ENCODE results near the gene ANO2.

DNA sequence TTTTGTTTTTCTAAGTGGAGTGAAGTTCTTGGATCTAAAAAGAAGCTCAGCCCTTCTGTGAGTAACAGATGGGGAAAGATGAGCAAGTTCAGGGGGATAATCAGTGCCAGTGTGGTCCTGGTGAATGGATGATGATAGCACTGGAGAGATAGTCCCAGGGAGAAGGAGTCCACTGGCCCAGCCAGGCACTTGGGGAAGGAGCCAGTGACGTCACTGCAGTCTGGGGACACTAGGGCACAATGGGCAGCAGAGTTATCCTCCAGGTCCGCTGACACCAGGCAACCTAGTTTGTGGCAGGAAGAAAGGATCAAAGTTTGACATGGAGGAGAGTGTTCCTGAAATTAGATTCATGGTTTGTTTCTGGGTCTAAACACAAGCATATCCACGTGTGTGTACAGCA is 411.7 kb downstream of the ANO2 start:
- TF ChIP-seq POLR2A (IDR thresholded peaks at IDR 0.05; ENCODE audit: low read depth, low read length), result no peak
- TF ChIP-seq EZH2 (IDR thresholded peaks at IDR 0.05; ENCODE audit: borderline replicate concordance, low read depth, low read length, severe bottlenecking), result no peak
- TF ChIP-seq CTCF (IDR thresholded peaks at IDR 0.05; ENCODE audit: extremely low read depth in 1 of 2, insufficient read depth in 1 of 2, low read depth in 1 of 2, low read length in 2 of 2), result no peak
- TF ChIP-seq GATA2 (IDR thresholded peaks at IDR 0.05; ENCODE audit: insufficient read depth, insufficient read length, low read depth, low read length), result no peak
- no peak for TF ChIP-seq POLR2AphosphoS5 (IDR thresholded peaks at IDR 0.05; ENCODE audit: insufficient read depth, low read depth, low read length)
